Activated CD4-positive, alpha-beta T cell treated with anti-CD3 and anti-CD28 coated beads, Interleukin-2, amount 50 U/mL, for 4 hours (primary cell): ENCODE results near the gene ALLC.
"Not testable (repeated sequence)": the region's sequence is repeated elsewhere in the genome, so short reads cannot be mapped to it uniquely, and the experiment has no call there.

Experiments used
- DNase-seq, 2 experiments: peaks; one replicate each; pipeline ENCODE4 v3.0.0-alpha.2; 2020

ALLC gene

DNA sequence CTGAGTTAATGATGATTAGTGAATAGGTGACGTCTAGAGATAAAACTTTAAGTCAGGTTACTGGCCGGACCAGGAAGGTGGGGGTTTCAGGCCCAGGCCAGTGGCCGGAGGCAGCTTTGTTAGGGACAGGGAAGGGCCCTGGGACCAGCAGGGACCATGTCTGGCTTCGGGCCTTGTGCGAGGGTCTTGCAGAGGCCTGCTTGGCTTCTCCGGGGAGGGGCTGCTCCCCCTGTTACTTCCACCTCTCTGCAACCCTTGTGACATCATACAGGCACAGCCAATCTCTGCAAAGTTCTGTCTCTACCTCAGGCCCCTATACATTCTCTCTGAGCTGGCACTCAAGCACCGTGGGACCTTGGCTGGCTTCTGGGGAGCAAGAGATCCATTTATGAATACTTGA, at the start of gene ALLC:
TSS of gene ALLC (plus strand) at position 320 of the 400 bp plus-strand sequence. CDS start 12,958 bp downstream, outside the sequence.
- DNase-seq, result no peak

DNA sequence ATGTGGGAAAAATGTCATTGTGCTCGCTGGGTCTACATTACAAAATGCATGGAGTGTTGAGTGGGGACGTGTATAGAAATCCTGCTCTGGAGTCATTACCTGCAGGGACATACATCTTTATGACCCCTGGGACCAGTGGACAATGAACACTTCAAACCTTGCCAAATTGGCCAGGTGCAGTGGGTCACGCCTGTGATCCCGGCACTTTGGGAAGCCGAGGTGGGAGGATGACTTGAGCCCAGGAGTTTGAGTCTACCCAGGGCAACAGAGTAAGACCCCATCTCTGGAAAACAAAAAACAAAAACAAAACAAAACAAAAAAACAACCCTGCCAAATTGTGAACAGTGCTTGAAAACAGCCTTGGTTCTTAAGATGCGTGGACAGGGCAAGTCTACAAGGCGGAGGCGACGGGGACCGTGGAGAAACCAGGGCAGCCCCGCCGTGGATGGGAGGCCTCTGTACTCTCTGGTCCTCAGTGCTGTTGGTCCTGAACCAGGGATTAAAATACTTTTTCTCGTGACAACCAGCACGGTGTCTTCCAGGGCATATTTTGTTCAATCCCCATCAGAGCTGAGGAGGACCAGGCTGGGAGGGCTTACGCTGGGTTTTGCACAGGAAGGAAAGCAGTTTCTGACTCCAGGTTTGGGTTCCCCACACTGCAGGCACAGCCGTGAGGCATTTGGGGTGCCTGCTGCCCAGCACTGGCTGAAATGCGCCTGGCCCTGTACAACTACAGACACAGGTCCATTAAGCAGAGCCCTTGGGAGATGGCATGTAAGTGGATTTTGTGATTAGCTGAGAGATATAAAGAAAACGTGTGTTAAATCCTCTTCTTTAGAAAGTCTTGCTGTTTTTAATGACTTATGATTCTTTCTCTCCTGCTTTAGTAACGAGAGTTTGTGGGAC, 49.4 kb upstream of the ALLC start:
- no peak for DNase-seq

DNA sequence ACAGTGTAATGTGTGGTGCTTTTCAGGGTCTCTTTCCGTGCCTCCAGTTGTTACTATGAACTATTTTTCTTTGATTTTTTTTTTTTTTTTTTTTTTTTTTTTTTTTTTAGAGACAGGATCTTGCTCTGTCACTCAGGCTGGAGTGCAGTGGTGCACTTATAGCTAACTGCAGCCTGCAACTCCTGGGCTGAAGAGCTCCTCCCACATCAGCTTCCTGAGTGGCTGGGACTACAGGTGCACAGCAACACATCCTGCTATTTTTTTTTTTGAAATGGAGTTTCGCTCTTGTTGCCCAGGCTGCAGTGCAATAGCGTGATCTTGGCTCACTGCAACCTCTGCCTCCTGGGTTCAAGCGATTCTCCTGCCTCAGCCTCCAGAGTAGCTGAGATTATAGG, 48.7 kb upstream of the ALLC start:
- not testable (repeated sequence) for DNase-seq

- no peak for DNase-seq
Measured at GRCh38 chr2:3610415-3610814, 47.6 kb upstream of the ALLC start.

- DNase-seq, result no peak
Measured at GRCh38 chr2:3610881-3611505, 47.0 kb upstream of the ALLC start.

DNA sequence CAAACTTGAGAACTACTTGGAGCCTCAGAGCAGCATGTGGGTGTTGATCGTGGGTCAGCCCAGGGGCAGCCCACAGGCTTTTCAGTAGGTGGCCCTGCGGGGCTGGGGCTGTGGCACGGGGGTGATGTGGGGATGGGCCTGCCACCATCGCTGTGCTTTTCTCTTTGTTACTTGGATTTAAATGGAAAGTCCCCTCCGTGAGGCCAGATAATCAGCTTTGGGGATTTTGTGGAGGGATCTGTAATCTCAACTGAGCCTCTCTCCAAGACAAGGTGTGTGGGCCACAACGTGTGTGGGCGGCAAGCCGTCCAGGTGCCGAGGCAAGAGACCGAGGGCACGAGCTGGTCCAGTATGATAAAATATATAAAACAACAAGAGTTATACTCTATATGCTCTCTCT, 46.4 kb upstream of the ALLC start:
- DNase-seq, result no peak

DNA sequence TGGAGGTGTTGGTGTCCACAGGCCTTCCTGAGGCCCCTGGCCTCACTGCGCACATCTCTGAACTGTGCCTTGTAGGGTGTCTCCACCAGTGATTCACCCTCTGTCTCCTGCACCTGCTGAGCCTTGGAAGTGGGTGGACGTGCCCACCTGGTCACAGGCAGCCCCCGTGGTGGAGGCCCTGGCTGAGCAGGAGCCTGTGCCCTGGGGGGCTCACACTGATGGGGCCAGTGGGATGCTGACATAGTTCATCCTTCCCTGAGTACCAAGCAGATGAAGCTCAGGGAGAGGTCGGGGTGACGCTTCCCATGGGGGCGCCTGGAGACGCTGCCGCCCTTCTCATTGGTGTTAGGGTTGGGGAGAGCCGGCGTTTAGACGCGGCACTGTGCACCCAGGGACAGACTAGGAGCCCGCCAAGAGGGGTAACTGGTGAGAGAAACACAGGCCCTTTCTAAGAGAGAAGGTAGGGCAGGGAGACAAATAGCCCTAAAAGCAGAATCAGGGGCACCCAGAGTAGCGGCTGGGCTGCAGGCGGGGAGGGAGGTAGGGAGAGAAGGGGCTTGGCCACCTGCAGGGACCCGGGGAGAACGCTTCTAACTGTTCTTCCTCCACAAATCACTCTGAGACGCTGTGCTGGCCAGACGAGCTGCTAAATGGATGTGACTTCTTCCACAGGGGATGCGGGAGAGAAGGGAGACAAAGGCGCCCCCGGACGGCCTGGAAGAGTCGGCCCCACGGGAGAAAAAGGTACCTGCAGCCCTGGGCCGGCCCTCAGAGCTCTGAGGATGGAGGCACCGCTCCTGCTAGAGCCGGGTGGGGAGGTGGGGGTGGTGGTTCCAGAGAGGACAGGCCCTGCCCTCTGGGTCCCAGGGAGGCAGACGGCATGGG, 45.1 kb upstream of the ALLC start:
- DNase-seq, result no peak

DNA sequence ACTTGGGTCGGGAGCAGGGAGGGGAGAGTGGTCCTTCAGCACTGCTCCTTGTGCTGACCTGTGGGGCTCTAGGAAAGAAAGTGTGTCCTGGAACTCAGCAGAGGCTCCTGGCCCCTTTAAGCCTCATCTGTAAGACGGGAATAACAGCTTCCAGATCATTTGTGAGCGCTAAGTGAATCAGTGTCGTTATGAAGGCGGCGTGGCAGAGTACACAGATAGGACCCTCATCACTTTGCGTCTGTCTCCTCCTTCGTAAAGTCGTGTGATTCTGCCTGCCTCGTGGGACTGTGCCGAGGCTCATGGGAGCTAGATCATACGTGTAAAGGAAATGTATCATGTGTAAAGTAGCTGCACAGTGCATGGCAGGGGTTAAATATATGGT, 44.5 kb upstream of the ALLC start:
- no peak for DNase-seq

DNA sequence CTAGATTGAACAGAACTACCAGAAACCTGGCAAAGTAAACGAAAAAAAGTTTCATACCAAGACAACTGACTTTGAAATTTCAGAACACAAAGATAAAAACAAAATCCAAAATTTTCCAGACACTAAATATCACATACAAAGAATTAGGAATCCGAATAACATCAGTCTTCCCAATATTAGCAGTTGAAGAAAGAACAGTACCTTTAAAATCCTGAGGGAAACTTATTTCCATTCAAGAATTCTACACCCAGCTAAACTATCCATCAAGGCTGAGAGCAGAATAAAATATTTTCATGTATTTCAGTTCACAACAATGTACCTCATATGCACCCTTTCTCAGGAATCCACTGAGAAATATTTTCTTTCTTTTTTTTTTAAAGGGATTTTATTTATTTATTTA, 43.3 kb upstream of the ALLC start:
- DNase-seq, result not testable (repeated sequence)

- DNase-seq, result not testable (repeated sequence)
Measured at GRCh38 chr2:3615541-3616200, 42.3 kb upstream of the ALLC start.

GRCh38 chr2:3616435-3617197, 41.4 kb upstream of the ALLC start:
- DNase-seq, result not testable (repeated sequence)

DNA sequence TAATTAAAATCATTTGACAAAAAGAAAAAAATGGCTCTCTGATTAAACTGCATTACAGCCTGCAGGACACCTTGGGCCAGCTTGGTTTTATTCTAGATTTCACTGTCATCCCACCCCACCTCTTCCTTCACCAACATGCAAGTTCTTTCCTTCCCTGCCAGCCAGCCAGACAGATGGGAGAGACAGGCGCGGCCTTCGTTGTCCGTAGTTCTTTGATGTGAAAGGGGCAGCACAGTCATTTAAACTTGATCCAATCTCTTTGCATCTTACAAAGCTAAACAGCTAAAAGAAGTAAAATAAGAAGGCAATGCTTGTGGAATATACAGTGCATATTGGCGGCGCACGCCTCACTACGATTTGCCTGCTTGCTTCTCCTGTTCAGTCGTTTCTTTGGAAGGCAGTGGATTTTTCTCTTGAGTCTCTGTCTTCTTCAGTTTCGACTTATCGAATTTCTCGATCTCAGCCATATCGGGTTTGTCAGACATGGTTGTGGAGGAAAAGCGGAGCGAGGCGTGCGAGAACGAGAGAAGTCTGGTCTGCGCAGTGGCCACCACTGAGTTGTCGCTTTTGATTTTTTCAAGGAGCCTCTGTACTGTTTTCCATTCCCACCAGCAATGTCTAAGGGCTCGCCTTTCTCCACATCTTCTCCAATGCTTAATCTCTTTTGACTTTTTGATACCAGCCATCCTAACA, 40.7 kb upstream of the ALLC start:
- no peak for DNase-seq

DNA sequence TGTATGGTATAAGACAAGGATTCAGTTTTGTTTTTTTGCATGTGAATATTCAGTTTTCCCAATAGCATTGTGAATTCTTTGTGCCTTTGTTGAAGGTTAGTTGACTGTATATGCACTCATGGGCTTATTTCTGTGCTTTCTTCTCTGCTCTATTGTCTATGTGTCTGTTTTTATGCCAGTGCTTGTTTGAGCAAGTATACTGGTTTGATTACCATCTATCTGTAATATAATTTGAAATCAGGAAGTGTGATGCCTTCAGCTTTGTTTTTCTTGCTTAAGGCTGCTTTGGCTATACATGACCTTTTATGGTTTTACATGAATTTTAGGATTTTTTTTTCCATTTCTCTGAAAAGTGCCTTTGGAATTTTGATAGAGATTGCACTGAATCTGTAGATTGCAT, 39.6 kb upstream of the ALLC start:
- DNase-seq, result no peak

- no peak for DNase-seq
Measured at GRCh38 chr2:3619033-3619432, 39.0 kb upstream of the ALLC start.

DNA sequence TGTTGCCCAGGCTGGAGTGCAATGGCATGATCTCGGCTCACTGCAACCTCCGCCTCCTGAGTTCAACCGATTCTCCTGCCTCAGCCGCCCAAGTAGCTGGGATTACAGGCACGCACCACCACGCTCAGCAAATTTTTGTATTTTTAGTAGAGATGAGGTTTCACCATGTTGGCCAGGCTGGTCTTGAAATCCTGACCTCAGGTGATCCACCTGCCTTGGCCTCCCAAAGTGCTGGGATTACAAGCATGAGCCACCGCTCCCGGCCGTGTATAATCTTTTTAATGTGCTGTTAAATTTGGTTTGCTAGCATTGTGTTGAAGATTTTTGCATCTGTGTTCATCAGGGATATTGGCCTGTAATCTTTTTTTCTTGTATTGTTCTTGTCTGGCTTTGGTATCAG, 38.3 kb upstream of the ALLC start:
- not testable (repeated sequence) for DNase-seq

DNA sequence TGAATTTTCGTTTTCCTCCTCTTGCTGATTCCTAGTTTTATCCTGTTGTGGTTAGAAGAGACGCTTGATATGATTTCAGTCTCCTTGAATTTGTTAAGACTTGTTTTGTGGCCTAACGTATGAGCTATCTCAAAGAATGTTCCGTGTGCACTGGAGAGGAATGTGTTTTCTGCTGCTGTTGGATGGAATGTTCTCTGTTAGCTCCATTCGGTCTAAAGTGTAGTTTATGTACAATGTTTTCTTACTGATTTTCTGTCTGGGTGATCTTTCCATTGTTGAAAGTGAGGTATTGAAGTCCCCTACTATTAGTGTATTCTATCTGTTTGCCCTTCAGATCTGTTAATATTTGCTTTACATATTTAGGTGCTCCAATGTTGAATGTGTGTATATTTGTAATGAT, 37.2 kb upstream of the ALLC start:
- no peak for DNase-seq

DNA sequence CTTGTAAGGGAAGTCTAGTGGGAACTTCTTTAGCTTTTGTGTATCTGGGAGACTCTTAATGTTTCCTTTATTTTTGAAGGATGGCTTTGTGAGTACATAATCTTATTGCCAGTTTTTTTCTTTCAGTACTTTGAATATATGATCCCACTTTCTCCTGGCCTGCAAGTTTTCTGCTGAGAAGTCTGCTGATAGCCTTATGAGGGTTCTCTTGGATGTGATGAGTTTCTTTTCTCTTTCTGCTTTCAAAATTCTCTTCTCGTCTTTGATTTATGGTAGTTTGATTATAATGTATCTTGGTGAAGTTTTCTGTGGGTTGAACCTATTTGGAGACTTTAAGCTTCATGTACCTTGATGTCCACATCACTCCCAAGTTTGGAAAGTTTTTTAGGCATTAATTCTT, 35.0 kb upstream of the ALLC start:
- DNase-seq, result no peak

DNA sequence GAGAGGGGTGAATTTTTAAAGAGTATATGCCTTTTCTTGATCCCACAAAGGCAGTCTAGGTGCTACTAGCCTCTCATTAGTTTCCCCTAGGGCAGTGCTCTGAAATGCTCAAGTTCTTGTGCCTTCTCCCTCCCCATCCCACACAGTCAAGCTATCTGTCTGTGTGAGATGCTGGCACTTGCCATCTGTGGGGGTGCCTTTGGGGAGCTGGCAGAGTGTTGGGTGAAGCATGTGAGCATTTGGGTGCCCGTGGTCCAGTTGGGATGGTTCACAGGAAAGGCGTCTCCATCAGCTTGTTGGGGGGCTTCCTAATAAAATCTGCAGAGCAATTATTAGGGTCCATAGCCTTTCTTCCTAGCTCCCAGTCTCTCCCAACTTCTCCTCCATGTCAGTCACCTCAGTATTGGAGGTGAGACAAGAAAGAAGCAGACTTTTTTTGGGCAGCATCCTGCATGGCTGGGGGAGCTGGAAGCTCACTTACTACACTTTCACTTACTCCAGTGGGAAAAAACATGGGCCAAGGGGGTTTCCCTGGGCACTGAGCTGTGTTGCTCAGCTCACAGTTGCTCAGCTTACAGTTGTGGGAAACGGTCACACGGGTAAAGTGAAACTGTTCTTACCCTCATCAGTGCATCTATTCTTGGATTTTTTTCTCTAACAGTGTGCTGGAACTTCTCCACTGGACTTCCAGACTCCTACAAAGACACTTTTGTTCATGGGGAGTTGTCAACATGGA, 33.8 kb upstream of the ALLC start:
- DNase-seq, result no peak

DNA sequence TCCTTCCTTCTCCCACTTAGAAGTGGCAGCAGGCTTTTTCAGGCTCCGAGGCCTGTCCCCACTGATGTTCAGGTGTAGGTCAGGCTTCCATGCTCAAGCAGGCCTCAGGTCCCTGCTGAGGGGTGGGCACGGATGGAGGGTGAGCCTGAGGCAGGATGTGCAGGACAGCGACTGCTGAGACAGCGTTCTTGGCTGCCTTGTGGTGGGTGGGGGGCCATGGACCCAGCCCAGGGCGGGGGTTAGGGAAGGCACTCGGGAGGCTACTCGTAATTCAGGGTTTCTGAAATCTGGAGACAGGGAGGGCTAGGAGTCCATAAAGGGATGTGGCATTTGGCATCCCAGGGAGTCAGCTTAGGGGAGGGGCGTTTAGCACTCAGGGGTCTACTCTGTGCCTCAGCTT, 32.8 kb upstream of the ALLC start:
- DNase-seq, result no peak

GRCh38 chr2:3626118-3626811, 31.7 kb upstream of the ALLC start:
- DNase-seq, result no peak
